ENCODE results near the gene TSPEAR.
"Not testable (repeated sequence)": the region's sequence is repeated elsewhere in the genome, so short reads cannot be mapped to it uniquely, and the experiment has no call there.

TSPEAR gene

DNA sequence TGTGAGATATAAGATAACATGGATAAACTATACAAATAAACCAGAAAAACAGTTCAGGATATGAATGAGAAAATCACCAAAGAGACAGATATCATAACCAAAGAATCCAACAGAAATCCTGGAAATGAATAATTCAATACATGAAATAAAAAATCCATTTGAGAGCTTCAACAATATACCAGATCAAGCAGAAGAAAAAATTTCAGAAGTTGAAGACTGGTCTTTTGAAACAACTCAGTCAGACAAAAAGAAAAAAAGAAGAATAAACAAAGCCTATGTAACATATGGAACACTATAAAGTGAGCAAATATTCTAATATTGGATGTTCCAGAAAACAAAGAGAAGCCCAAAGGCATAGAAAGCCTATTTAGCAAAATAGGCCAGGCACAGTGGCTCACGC, 39.5 kb downstream of the TSPEAR start:
- Histone ChIP-seq H3K9ac (ENCODE audit: low read depth, low read length) (no peak overlapping the region), H3K9me3 (ENCODE audit: insufficient read depth, low read depth, low read length) (peaks cover 35% of the 10 kb centered on the region), H3K27ac (ENCODE audit: low read depth, low read length) (no peak overlapping the region), H3K27me3 (ENCODE audit: insufficient read depth, low read length) (no peaks in the 10 kb centered on the region), H3K36me3 (ENCODE audit: insufficient read depth, low read length) (no peaks in the 10 kb centered on the region), H3K4me3 (ENCODE audit: low read length) (no peak overlapping the region), H3K4me1 (ENCODE audit: insufficient read depth, low read length) (no peaks in the 10 kb centered on the region)
- 100% methylated on average over 1 of the region's 1 CpG for WGBS

DNA sequence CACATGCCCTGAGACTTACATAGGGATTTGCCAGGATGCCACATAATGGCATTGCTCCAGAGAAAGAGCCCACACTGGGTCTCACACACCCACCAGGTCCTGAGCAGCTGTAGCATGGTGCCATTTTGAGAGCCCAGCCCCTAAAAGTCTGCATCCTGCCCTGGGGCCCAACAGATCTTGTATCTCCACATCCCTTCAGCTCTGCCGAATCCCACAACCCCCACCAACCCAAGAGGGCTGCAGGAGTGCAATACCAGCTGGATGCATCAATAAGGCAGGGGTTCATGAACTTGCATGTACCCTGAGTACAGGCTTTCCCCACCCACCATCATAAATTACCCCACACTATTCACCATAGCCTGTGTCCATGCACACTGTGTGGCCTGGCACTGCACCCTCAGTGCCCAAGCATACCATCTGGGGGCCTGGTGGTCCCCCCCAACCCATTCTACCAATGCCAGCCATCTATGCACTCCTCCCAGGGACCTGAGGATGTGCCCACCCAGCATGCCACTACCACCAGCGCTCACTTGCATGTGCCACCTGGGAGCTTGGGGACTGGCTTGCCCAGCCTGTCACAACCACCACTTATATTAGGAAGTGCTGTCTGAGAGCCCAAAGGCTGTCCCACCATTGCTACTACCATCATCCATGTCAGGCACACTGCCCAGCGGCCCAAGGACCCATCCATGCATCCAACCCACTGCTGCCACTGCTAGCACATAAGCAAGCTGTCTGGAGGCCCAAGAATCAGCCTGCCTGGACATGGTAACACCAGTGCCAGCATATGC, 40.5 kb downstream of the TSPEAR start:
- peaks cover 35% of the 10 kb centered on the region for H3K9me3 ChIP-seq (ENCODE audit: insufficient read depth, low read depth, low read length)
- no peaks in the 10 kb centered on the region for H3K27me3 ChIP-seq (ENCODE audit: insufficient read depth, low read length)
- WGBS: 92% methylated on average over 3 of the region's 3 CpGs
- no peaks in the 10 kb centered on the region for H3K4me1 ChIP-seq (ENCODE audit: insufficient read depth, low read length)
- H3K9ac ChIP-seq (ENCODE audit: low read depth, low read length): no peak overlapping the region
- no peak overlapping the region for H3K27ac ChIP-seq (ENCODE audit: low read depth, low read length)
- no peaks in the 10 kb centered on the region for H3K36me3 ChIP-seq (ENCODE audit: insufficient read depth, low read length)
- H3K4me3 ChIP-seq (ENCODE audit: low read length): no peak overlapping the region

DNA sequence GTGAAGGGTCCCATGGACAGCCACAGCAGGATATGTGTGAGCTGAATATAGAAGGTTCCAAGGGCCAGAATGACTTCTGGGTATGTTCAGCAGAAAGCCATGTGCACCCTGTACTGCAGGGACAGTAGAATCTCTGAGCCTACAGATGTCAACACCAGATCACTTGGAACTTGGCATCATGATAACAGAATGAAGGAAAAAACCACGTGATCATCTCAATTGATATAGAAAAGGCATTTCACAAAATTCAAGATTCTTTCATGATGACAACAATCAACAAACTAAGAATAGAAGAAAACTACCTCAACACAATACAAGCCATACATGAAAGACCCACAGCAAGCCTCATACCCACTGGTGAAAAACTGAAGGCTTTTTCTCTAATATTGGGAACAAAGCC, 43.8 kb downstream of the TSPEAR start:
- no peak overlapping the region for H3K27ac ChIP-seq (ENCODE audit: low read depth, low read length)
- H3K9ac ChIP-seq (ENCODE audit: low read depth, low read length): no peak overlapping the region
- no peaks in the 10 kb centered on the region for H3K27me3 ChIP-seq (ENCODE audit: insufficient read depth, low read length)
- H3K4me1 ChIP-seq (ENCODE audit: insufficient read depth, low read length): no peaks in the 10 kb centered on the region
- no peak overlapping the region for H3K4me3 ChIP-seq (ENCODE audit: low read length)
- no peaks in the 10 kb centered on the region for H3K36me3 ChIP-seq (ENCODE audit: insufficient read depth, low read length)
- H3K9me3 ChIP-seq (ENCODE audit: insufficient read depth, low read depth, low read length): peaks cover 29% of the 10 kb centered on the region
- WGBS: 100% methylated on average over 1 of the region's 1 CpG

DNA sequence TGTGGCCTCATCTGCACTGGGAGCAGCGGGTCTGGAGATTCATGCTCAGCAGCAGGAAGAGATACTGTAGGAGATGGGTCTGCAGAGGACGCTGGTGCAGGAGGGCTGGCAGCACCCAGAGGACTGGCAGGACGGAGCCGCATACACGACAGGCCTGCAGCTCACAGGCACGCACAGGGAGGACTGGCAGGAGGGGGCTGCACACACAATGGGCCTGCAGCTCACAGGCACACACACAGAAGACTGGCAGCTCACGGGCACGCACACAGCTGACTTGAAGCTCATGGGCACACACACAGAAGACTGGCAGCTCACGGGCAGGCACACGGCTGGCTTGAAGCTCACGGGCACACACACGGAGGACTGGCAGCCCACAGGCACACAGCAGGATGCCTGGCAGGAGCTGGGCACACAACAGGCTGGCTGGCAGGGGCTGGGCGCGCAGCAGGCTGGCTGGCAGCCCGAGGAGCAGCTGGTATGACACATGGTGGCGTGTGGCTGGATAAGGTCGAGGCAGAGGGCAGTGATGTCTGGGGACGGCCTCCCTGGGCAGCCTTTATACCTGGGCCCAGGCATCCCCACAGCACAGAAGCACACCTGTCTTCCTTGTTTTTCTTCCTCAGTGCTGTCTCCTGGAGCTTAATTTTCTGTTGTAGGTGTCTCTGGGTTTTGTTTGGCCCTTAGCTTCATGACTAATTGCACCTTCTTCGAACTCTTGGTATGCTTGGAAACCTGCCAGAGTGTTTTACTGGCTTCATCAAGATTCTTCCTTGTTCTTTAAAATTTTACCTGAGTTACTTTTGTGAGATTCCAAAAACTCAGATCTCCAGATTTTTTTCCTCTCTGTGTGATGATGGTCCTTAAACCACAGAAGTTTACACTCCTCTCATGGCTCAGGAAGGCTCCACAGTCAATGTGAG, 44.7 kb downstream of the TSPEAR start, which contains the start of gene KRTAP12-2:
Gene KRTAP12-2, minus strand, starts transcription at position 527 of the 920 bp plus-strand sequence. Its CDS starts 41 bp downstream, at position 486.
- Histone ChIP-seq H3K4me3 (ENCODE audit: low read length) (no peak within 1 kb of the TSS), H3K27ac (ENCODE audit: low read depth, low read length) (no peak within 1 kb of the TSS), H3K27me3 (ENCODE audit: insufficient read depth, low read length) (no peaks in the 10 kb centered on the region), H3K4me1 (ENCODE audit: insufficient read depth, low read length) (no peaks in the 10 kb centered on the region), H3K9ac (ENCODE audit: low read depth, low read length) (no peak within 1 kb of the TSS), H3K9me3 (ENCODE audit: insufficient read depth, low read depth, low read length) (peaks cover 24% of the 10 kb centered on the region), H3K36me3 (ENCODE audit: insufficient read depth, low read length) (no peaks in the 10 kb centered on the region)
- WGBS: 89% methylated on average over 19 of the region's 19 CpGs

DNA sequence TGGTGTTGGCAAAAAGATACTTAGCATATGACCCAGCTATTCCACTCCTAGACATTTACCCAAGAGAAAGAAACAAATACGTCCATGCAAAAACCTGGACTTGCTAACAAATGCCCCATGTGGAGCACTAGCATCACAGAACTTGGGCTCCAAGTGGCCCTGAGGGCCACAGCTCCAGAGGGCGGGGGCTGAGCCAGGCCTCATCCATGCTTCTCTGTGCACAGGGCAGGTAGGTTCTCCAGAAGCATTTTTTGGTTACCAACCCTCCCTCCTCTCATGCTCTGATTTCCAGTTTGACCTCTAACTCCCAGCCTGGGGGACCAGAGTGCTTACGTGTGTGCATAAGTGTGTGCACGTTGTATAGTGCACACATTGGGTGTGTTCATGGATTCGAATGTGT, 46.7 kb downstream of the TSPEAR start:
- Histone ChIP-seq H3K4me3 (ENCODE audit: low read length) (no peak overlapping the region), H3K4me1 (ENCODE audit: insufficient read depth, low read length) (peaks cover 12% of the 10 kb centered on the region), H3K36me3 (ENCODE audit: insufficient read depth, low read length) (no peaks in the 10 kb centered on the region), H3K9ac (ENCODE audit: low read depth, low read length) (no peak overlapping the region), H3K27me3 (ENCODE audit: insufficient read depth, low read length) (no peaks in the 10 kb centered on the region), H3K27ac (ENCODE audit: low read depth, low read length) (no peak overlapping the region), H3K9me3 (ENCODE audit: insufficient read depth, low read depth, low read length) (peaks cover 5% of the 10 kb centered on the region; the same call in 1 of the 2 replicates)
- WGBS: 93% methylated on average over 5 of the region's 5 CpGs

GRCh38 chr21:44661567-44661966, 49.8 kb downstream of the TSPEAR start:
- H3K36me3 ChIP-seq (ENCODE audit: insufficient read depth, low read length); H3K9me3 ChIP-seq (ENCODE audit: insufficient read depth, low read depth, low read length); H3K9ac ChIP-seq (ENCODE audit: low read depth, low read length); H3K27ac ChIP-seq (ENCODE audit: low read depth, low read length); H3K27me3 ChIP-seq (ENCODE audit: insufficient read depth, low read length); H3K4me3 ChIP-seq (ENCODE audit: low read length): not testable (repeated sequence)
- H3K4me1 ChIP-seq (ENCODE audit: insufficient read depth, low read length): peaks cover 25% of the 10 kb centered on the region
- WGBS: 36% methylated on average over 6 of the region's 7 CpGs

DNA sequence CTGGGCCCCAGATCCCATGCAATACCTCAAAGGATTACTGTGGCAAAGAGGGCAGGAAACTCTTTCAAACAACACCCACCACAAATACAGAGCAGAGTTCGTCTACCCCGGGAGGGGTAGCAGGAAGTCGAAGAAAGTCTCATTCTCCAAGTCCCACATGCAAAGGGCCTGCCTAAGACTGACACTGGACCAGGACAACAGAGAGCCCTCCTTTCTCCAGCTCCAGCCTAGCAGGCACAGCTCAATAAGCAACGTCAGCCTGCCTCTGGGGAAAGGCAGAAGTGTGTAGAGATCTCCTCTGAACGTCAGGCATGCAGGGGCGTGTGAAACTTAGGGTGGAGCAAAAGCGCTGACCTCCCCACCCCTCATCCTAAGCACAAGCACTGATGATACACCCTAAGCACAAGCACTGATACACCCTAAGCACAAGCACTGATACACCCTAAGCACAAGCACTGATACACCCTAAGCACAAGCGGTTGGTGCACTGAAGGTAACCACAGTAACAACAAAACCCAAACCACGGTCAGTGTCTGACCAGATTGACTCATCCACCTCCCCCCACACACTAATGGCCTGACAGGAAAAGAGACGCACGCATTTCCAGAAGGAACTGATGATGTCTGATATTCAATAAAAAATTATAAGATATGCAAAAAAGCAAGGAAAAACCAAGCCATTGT, 52.3 kb downstream of the TSPEAR start:
- Histone ChIP-seq H3K4me1 (ENCODE audit: insufficient read depth, low read length) (peaks cover 25% of the 10 kb centered on the region), H3K9ac (ENCODE audit: low read depth, low read length) (no peak overlapping the region), H3K9me3 (ENCODE audit: insufficient read depth, low read depth, low read length) (no peaks in the 10 kb centered on the region), H3K36me3 (ENCODE audit: insufficient read depth, low read length) (no peaks in the 10 kb centered on the region), H3K27ac (ENCODE audit: low read depth, low read length) (no peak overlapping the region), H3K4me3 (ENCODE audit: low read length) (no peak overlapping the region), H3K27me3 (ENCODE audit: insufficient read depth, low read length) (no peaks in the 10 kb centered on the region)
- 74% methylated on average over 9 of the region's 11 CpGs for WGBS

DNA sequence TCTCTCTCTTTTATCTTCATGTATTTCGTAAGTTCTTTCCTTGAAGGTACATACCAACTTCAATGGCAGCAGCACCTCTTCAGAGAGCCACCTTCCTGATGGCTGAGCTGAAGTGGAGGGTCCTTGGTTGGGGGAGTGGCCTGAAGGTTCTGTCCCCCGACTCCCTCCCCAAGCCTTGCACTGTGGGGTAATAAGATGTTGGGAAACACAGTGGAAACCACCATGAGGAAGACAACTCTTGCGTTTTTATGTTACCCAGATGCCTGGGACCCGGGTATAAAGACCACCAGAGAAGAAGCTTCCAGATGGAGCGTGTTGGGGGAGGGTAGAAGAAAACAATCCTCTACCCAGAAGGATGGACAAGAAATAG, 52.8 kb downstream of the TSPEAR start:
- H3K4me1 ChIP-seq (ENCODE audit: insufficient read depth, low read length): peaks cover 25% of the 10 kb centered on the region
- no peaks in the 10 kb centered on the region for H3K9me3 ChIP-seq (ENCODE audit: insufficient read depth, low read depth, low read length)
- WGBS: 94% methylated on average over 5 of the region's 5 CpGs
- no peak overlapping the region for H3K27ac ChIP-seq (ENCODE audit: low read depth, low read length)
- no peak overlapping the region for H3K9ac ChIP-seq (ENCODE audit: low read depth, low read length)
- no peak overlapping the region for H3K4me3 ChIP-seq (ENCODE audit: low read length)
- no peaks in the 10 kb centered on the region for H3K36me3 ChIP-seq (ENCODE audit: insufficient read depth, low read length)
- no peaks in the 10 kb centered on the region for H3K27me3 ChIP-seq (ENCODE audit: insufficient read depth, low read length)

- Histone ChIP-seq H3K36me3 (ENCODE audit: insufficient read depth, low read length) (no peaks in the 10 kb centered on the region), H3K4me3 (ENCODE audit: low read length) (no peak within 1 kb of the TSS), H3K4me1 (ENCODE audit: insufficient read depth, low read length) (peaks cover 25% of the 10 kb centered on the region), H3K27ac (ENCODE audit: low read depth, low read length) (no peak within 1 kb of the TSS), H3K9ac (ENCODE audit: low read depth, low read length) (no peak within 1 kb of the TSS), H3K27me3 (ENCODE audit: insufficient read depth, low read length) (no peaks in the 10 kb centered on the region), H3K9me3 (ENCODE audit: insufficient read depth, low read depth, low read length) (no peaks in the 10 kb centered on the region)
- WGBS: 94% methylated on average over 26 of the region's 26 CpGs
These were observed 53.5 kb downstream of the TSPEAR start, which contains the start of gene KRTAP12-3 for GRCh38 chr21:44657635-44658540. Gene KRTAP12-3 (plus strand): TSS chr21:44657932. CDS start chr21:44657980, 48 bp downstream.

GRCh38 chr21:44656868-44657267, 54.5 kb downstream of the TSPEAR start:
- Histone ChIP-seq H3K4me1 (ENCODE audit: insufficient read depth, low read length) (peaks cover 25% of the 10 kb centered on the region), H3K9me3 (ENCODE audit: insufficient read depth, low read depth, low read length) (no peaks in the 10 kb centered on the region), H3K27ac (ENCODE audit: low read depth, low read length) (no peak overlapping the region), H3K4me3 (ENCODE audit: low read length) (no peak overlapping the region), H3K36me3 (ENCODE audit: insufficient read depth, low read length) (no peaks in the 10 kb centered on the region), H3K9ac (ENCODE audit: low read depth, low read length) (no peak overlapping the region), H3K27me3 (ENCODE audit: insufficient read depth, low read length) (no peaks in the 10 kb centered on the region)
- 76% methylated on average over 1 of the region's 1 CpG for WGBS

Measured in HUES64 (cell line).